PC-9 (cell line): ENCODE data around the gene ZNF180. TPM values are rescaled to one million over a fixed set of nuclear protein-coding genes. Genes with fewer than 3 reads are reported as not detected.

Experiments
- BruUV-seq: library from RNA; stranded (reverse); fragments of 400-500 nt; replicated peaks from 2 replicates; lab custom pipeline; 2021; lab: Mats Ljungman, UMichigan
- CTCF ChIA-PET: fragments of 300-600 bp; sonication (Branson Sonifier 250); formaldehyde crosslinking; loops from one replicate; lab custom pipeline; 2022; ENCODE audit warnings: antibody characterized with exemption; lab: Charles Lee
- POLR2A ChIA-PET: fragments of 300-600 bp; sonication (Branson Sonifier 250); formaldehyde crosslinking; loops from one replicate; lab custom pipeline; 2022; ENCODE audit warnings: antibody characterized with exemption; ENCODE audit not compliant: unreplicated experiment; lab: Charles Lee
- DNase-seq, 2 experiments: peaks; one replicate each; pipeline versions ENCODE4 v3.0.0 to v3.0.0-alpha.2; 2015 to 2022; ENCODE audit warnings: mixed read lengths in 1 of 2
- H2AFZ ChIP-seq: fragments of 200-600 bp; sonication (generic); 2 replicates; pipeline ENCODE4 v1.8.1; 2017; ENCODE audit warnings: antibody characterized with exemption
- H3F3A ChIP-seq: fragments of 200-600 bp; sonication (generic); 2 replicates; pipeline ENCODE4 v1.8.1; 2017; ENCODE audit warnings: antibody characterized with exemption, mild to moderate bottlenecking, low read depth; ENCODE audit not compliant: insufficient read depth
- H3K27ac ChIP-seq: fragments of 200-600 bp; sonication (generic); 2 replicates; pipeline ENCODE4 v1.6.1; 2016; ENCODE audit warnings: mixed run types
- H3K27me3 ChIP-seq: fragments of 200-600 bp; sonication (generic); 2 replicates; pipeline ENCODE4 v1.6.1; 2016; ENCODE audit warnings: low read depth, mixed run types; ENCODE audit not compliant: insufficient read depth
- H3K36me3 ChIP-seq: fragments of 200-600 bp; sonication (generic); 2 replicates; pipeline ENCODE4 v1.6.1; 2016; ENCODE audit warnings: low read depth, mixed run types
- H3K4me1 ChIP-seq: fragments of 200-600 bp; sonication (generic); replicated peaks from 2 replicates; pipeline ENCODE4 v1.6.1; 2016; ENCODE audit warnings: mixed run types; ENCODE audit not compliant: insufficient read depth
- H3K4me2 ChIP-seq: fragments of 200-600 bp; sonication (generic); 2 replicates; pipeline ENCODE4 v1.6.1; 2017; ENCODE audit warnings: mixed run types
- H3K4me3 ChIP-seq: fragments of 200-600 bp; sonication (generic); 2 replicates; pipeline ENCODE4 v1.6.1; 2016; ENCODE audit warnings: mixed run types
- H3K79me2 ChIP-seq: fragments of 200-600 bp; sonication (generic); 2 replicates; pipeline ENCODE4 v1.6.1; 2017; ENCODE audit warnings: low read depth, mixed run types
- H3K9me2 ChIP-seq: fragments of 200-600 bp; sonication (generic); 2 replicates; pipeline ENCODE4 v1.8.1; 2017; ENCODE audit warnings: mild to moderate bottlenecking; ENCODE audit not compliant: insufficient read depth
- H3K9me3 ChIP-seq: fragments of 200-600 bp; sonication (generic); 2 replicates; pipeline ENCODE4 v1.8.1; 2016; ENCODE audit warnings: low read depth; ENCODE audit not compliant: insufficient read depth
- H4K20me1 ChIP-seq: fragments of 200-600 bp; sonication (generic); 2 replicates; pipeline ENCODE4 v1.8.1; 2017; ENCODE audit not compliant: insufficient read depth
- CTCF ChIP-seq: fragments of 200-600 bp; sonication (generic); conservative IDR thresholded peaks from 2 replicates; pipeline ENCODE4 v1.6.1; 2017; ENCODE audit warnings: mixed run types, antibody characterized with exemption, mild to moderate bottlenecking, moderate library complexity
- EZH2 ChIP-seq: fragments of 200-600 bp; sonication (generic); IDR thresholded peaks from 2 replicates; pipeline ENCODE4 v1.8.0; 2017; ENCODE audit warnings: antibody characterized with exemption, low read depth
- intact Hi-C: fragments of 100-400 bp; cut with micrococcal nuclease; formaldehyde crosslinking; loops from one replicate; pipeline ENCODE4 v1.10.0; 2022; ENCODE audit not compliant: unreplicated experiment
- total RNA-seq: library from RNA; stranded (reverse); gene quantifications from 2 replicates; pipeline ENCODE4 v1.2.3, GENCODE V29; 2021

Gene ZNF180
- total RNA-seq, 1 experiment from 2014 or later, result 6.3 TPM

GRCh38 chr19:44435441-44435840 lies 64.9 kb downstream of the ZNF180 start:
- no peak for DNase-seq
- peaks cover 61% of the 10 kb centered on the region for H3K36me3 ChIP-seq
- H3K9me2 ChIP-seq, result no peaks in the 10 kb centered on the region
- H4K20me1 ChIP-seq, result no peaks in the 10 kb centered on the region
- H3K4me3 ChIP-seq, result no peak overlapping the region
- no peaks in the 10 kb centered on the region for H3F3A ChIP-seq
- no peaks in the 10 kb centered on the region for H3K79me2 ChIP-seq
- CTCF ChIA-PET, result no interaction called here
- intact Hi-C loops, result no loop called here
- POLR2A ChIA-PET, result no interaction called here
- H3K4me2 ChIP-seq, result no peak overlapping the region
- H3K27ac ChIP-seq, result no peak overlapping the region
- no peaks in the 10 kb centered on the region for H3K27me3 ChIP-seq
- BruUV-seq, result no TSS peak
- H3K4me1 ChIP-seq, result no peaks in the 10 kb centered on the region
- H3K9me3 ChIP-seq, result peaks cover 62% of the 10 kb centered on the region
- TF ChIP-seq EZH2 (no peak), CTCF (no peak)
- no peak overlapping the region for H2AFZ ChIP-seq

GRCh38 chr19:44430956-44431355 lies 69.4 kb downstream of the ZNF180 start:
- CTCF ChIA-PET, result no interaction called here
- POLR2A ChIA-PET, result no interaction called here

More at GRCh38 chr19:44430956-44431355, 69.4 kb downstream of the ZNF180 start:
- no peak overlapping the region for H3K4me2 ChIP-seq
- BruUV-seq, result no TSS peak
- H3K4me3 ChIP-seq, result no peak overlapping the region; the same call in 1 of the 2 replicates
- intact Hi-C loops, result no loop called here
- H3K79me2 ChIP-seq, result no peaks in the 10 kb centered on the region
- H2AFZ ChIP-seq, result no peak overlapping the region
- no peaks in the 10 kb centered on the region for H3F3A ChIP-seq
- peaks cover 93% of the 10 kb centered on the region for H3K9me3 ChIP-seq
- no peaks in the 10 kb centered on the region for H3K27me3 ChIP-seq
- H3K27ac ChIP-seq, result no peak overlapping the region
- no peak for DNase-seq
- no peak for TF ChIP-seq CTCF
- no peak for TF ChIP-seq EZH2
- no peaks in the 10 kb centered on the region for H3K9me2 ChIP-seq
- H3K36me3 ChIP-seq, result peaks cover 64% of the 10 kb centered on the region
- H3K4me1 ChIP-seq, result no peaks in the 10 kb centered on the region
- H4K20me1 ChIP-seq, result no peaks in the 10 kb centered on the region

Other genes with a start within 250 kb of the ZNF180 start
- 0.41 and 0.88 TPM in 2 replicates for gene ZNF233, start 240.6 kb downstream of the ZNF180 start, total RNA-seq
- gene ZNF235, start 195.5 kb downstream of the ZNF180 start, total RNA-seq, result 4.3 and 5.9 TPM in 2 replicates
- gene ZNF112, start 143.8 kb downstream of the ZNF180 start, total RNA-seq, result 3.5 and 7.8 TPM in 2 replicates
- gene ZNF285, start 98.9 kb downstream of the ZNF180 start, total RNA-seq, result 3.0 and 3.5 TPM in 2 replicates
- gene ZNF229, start 52.0 kb downstream of the ZNF180 start, total RNA-seq, result 11.3 and 12.3 TPM in 2 replicates
- gene CEACAM20, start 29.2 kb upstream of the ZNF180 start, total RNA-seq, result not detected in 2 replicates
- gene IGSF23, start 113.0 kb upstream of the ZNF180 start, total RNA-seq, result not detected in 2 replicates
- gene PVR, start 143.4 kb upstream of the ZNF180 start, total RNA-seq, result 50.8 and 52.1 TPM in 2 replicates
- 4.8 and 8.0 TPM in 2 replicates for gene CEACAM19, start 171.0 kb upstream of the ZNF180 start, total RNA-seq
- not detected in 2 replicates for gene CEACAM16, start 198.6 kb upstream of the ZNF180 start, total RNA-seq
- gene BCL3, start 248.2 kb upstream of the ZNF180 start, total RNA-seq, result 36.1 and 38.9 TPM in 2 replicates